ENCODE measurements around the gene ADGRF3.
"Not testable (repeated sequence)": the region's sequence is repeated elsewhere in the genome, so short reads cannot be mapped to it uniquely, and the experiment has no call there.

GRCh38 chr2:26268670-26269385 is 77.8 kb downstream of the ADGRF3 start:
- TF ChIP-seq CTCF (IDR thresholded peaks at IDR 0.05; ENCODE audit: low read length); EZH2 (optimal IDR thresholded peaks at IDR 0.05; ENCODE audit: low read depth, low read length): not testable (repeated sequence)
